Loucy (cell line): Measurements from ENCODE around the gene MUS81.
A peak's percentile ranks its signal among the peaks of the same experiment; 100 is the strongest.

Experiments
- H2AFZ ChIP-seq: fragments of 200-600 bp; sonication (generic); 2 replicates; pipeline ENCODE4 v1.6.0; 2016; ENCODE audit warnings: antibody characterized with exemption, mild to moderate bottlenecking, low read length, moderate library complexity
- H3F3A ChIP-seq: fragments of 200-600 bp; 2 replicates; pipeline ENCODE4 v1.6.0; 2016; ENCODE audit warnings: antibody characterized with exemption, low read depth, mild to moderate bottlenecking
- H3K27me3 ChIP-seq: fragments of 200-600 bp; sonication (generic); 2 replicates; pipeline ENCODE4 v1.6.1; 2014; ENCODE audit warnings: low read length, mild to moderate bottlenecking; ENCODE audit not compliant: insufficient read depth, poor library complexity, severe bottlenecking
- H3K36me3 ChIP-seq: fragments of 200-600 bp; sonication (generic); 2 replicates; pipeline ENCODE4 v1.6.1; 2016; ENCODE audit warnings: low read length; ENCODE audit not compliant: insufficient read depth
- H3K4me1 ChIP-seq: fragments of 200-600 bp; sonication (generic); 2 replicates; pipeline ENCODE4 v1.5.1; 2014; ENCODE audit warnings: low read length, mild to moderate bottlenecking; ENCODE audit not compliant: insufficient read depth, poor library complexity, severe bottlenecking
- H3K4me2 ChIP-seq: fragments of 200-600 bp; sonication (generic); 2 replicates; pipeline ENCODE4 v1.6.0; 2014; ENCODE audit warnings: antibody characterized with exemption, low read length, low read depth, mild to moderate bottlenecking; ENCODE audit not compliant: poor library complexity, severe bottlenecking
- H3K4me3 ChIP-seq: fragments of 200-600 bp; sonication (generic); 2 replicates; pipeline ENCODE4 v1.5.1; 2014; ENCODE audit warnings: low read length, mild to moderate bottlenecking, mixed read lengths; ENCODE audit not compliant: poor library complexity, severe bottlenecking
- H3K79me2 ChIP-seq: fragments of 200-600 bp; sonication (generic); 2 replicates; pipeline ENCODE4 v1.6.1; 2014; ENCODE audit warnings: low read length; ENCODE audit not compliant: insufficient read depth
- H3K9ac ChIP-seq: fragments of 200-600 bp; sonication (generic); 2 replicates; pipeline ENCODE4 v1.6.0; 2014; ENCODE audit warnings: mild to moderate bottlenecking, low read depth, low read length, moderate library complexity; ENCODE audit not compliant: poor library complexity, severe bottlenecking
- H3K9me2 ChIP-seq: fragments of 200-600 bp; sonication (generic); replicated peaks from 2 replicates; pipeline ENCODE4 v1.6.1; 2016; ENCODE audit warnings: low read depth, low read length, mixed read lengths
- H3K9me3 ChIP-seq: fragments of 200-600 bp; sonication (generic); 2 replicates; pipeline ENCODE4 v1.6.1; 2014; ENCODE audit warnings: mild to moderate bottlenecking, antibody characterized with exemption, low read length, low read depth; ENCODE audit not compliant: insufficient read depth
- H4K20me1 ChIP-seq: fragments of 200-600 bp; sonication (generic); 2 replicates; pipeline ENCODE4 v1.6.0; 2014; ENCODE audit warnings: antibody characterized with exemption, low read length, mild to moderate bottlenecking; ENCODE audit not compliant: insufficient read depth, poor library complexity, severe bottlenecking
- CTCF ChIP-seq: fragments of 200-600 bp; sonication (generic); conservative IDR thresholded peaks from 2 replicates; pipeline ENCODE4 v1.5.1; 2014; ENCODE audit warnings: mild to moderate bottlenecking, antibody characterized with exemption, low read length
- EZH2phosphoT487 ChIP-seq: fragments of 200-600 bp; IDR thresholded peaks from 2 replicates; pipeline ENCODE4 v1.6.1; 2018; ENCODE audit warnings: antibody characterized with exemption, mild to moderate bottlenecking, moderate library complexity, borderline replicate concordance

Gene MUS81

GRCh38 chr11:65915101-65915820 is 55.0 kb downstream of the MUS81 start:
- no peaks in the 10 kb centered on the region for H3F3A ChIP-seq

GRCh38 chr11:65915821-65916251 is 55.6 kb downstream of the MUS81 start:
- Histone ChIP-seq H3F3A (no peaks in the 10 kb centered on the region), H3K79me2 (peaks cover 40% of the 10 kb centered on the region), H2AFZ (no peak overlapping the region), H3K9me3 (no peaks in the 10 kb centered on the region), H3K4me1 (peaks cover 30% of the 10 kb centered on the region), H3K9ac (no peak overlapping the region), H3K4me3 (no peak overlapping the region), H3K4me2 (peak overlapping the region; percentile 97), H3K27me3 (no peaks in the 10 kb centered on the region), H3K36me3 (no peaks in the 10 kb centered on the region), H4K20me1 (peaks cover 15% of the 10 kb centered on the region), H3K9me2 (no peaks in the 10 kb centered on the region)
- TF ChIP-seq EZH2phosphoT487 (no peak), CTCF (no peak)

More at GRCh38 chr11:65915101-65915820, 55.0 kb downstream of the MUS81 start:
- H3K9me3 ChIP-seq: no peaks in the 10 kb centered on the region
- peaks cover 35% of the 10 kb centered on the region for H3K79me2 ChIP-seq
- no peak overlapping the region for H2AFZ ChIP-seq
- H4K20me1 ChIP-seq: peaks cover 10% of the 10 kb centered on the region
- H3K4me3 ChIP-seq: no peak overlapping the region
- H3K9me2 ChIP-seq: no peaks in the 10 kb centered on the region
- H3K9ac ChIP-seq: no peak overlapping the region
- H3K4me1 ChIP-seq: peaks cover 25% of the 10 kb centered on the region
- H3K36me3 ChIP-seq: no peaks in the 10 kb centered on the region
- peak overlapping the region; percentile 17 for H3K4me2 ChIP-seq
- no peak for TF ChIP-seq EZH2phosphoT487
- TF ChIP-seq CTCF: no peak
- H3K27me3 ChIP-seq: no peaks in the 10 kb centered on the region
